T47D (cell line): Measurements from ENCODE around the gene ZFPL1.

Experiments used
- DNase-seq, 2 experiments: peaks; one replicate each; pipeline versions ENCODE4 v3.0.0 to v3.0.0-alpha.2; 2011 to 2012; ENCODE audit warnings: low read depth in 1 of 2, low spot score in 1 of 2
- JUND ChIP-seq: IDR thresholded peaks from 2 replicates; pipeline ENCODE4 v1.6.1; 2012; ENCODE audit warnings: low read depth
- in situ Hi-C: cut with HindIII; loops from 2 replicates; pipeline ENCODE4 v1.10.0; 2016; ENCODE audit warnings: low sequenced_read_pairs, low pct_unique_long_range_greater_than_20kb

ZFPL1 gene

DNA sequence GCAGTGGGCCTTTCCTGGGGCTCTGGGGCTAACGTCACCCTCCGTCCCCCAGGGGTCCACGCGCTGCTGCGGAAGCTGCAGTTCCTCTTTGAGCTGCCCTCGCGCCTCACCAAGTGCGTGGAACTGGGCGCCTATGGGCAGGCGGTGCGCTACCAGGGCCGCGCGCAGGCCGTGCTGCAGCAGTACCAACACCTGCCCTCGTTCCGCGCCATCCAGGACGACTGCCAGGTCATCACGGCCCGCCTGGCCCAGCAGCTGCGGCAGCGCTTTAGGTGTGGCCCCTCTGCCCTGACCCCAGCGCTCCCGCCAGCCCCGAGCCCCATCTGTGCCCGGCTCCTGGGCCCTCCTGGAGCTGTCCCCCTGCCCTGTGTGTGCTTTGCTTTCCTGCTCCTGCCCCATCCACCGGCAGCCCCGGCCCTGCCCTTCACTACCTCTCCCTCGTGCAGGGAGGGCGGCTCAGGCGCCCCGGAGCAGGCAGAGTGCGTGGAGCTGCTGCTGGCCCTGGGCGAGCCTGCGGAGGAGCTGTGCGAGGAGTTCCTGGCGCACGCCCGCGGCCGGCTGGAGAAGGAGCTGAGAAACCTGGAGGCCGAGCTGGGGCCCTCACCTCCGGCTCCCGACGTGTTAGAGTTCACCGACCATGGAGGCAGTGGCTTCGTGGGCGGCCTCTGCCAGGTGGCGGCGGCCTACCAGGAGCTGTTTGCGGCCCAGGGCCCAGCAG is 23.9 kb downstream of the ZFPL1 start:
- no peak for DNase-seq
- TF ChIP-seq JUND, result no peak
- in situ Hi-C loops, result no loop called here

DNA sequence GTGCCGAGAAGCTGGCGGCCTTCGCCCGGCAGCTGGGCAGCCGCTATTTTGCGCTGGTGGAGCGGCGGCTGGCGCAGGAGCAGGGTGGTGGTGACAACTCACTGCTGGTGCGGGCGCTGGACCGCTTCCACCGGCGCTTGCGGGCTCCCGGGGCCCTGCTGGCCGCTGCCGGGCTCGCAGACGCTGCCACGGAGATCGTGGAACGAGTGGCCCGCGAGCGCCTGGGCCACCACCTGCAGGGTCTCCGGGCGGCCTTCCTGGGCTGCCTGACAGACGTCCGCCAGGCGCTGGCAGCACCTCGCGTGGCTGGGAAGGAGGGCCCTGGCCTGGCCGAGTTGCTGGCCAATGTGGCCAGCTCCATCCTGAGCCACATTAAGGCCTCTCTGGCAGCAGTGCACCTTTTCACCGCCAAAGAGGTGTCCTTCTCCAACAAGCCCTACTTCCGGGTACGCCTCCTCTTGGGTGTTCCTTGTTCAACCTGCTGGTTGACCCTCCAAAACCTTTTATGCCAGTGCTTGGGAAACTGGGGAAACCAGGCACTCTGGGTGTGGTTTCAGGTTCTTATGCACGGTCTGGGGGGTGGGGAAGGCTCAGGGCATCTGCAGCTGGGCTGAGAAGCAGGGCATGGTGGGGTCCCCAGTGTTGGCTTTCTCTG is 24.6 kb downstream of the ZFPL1 start:
- in situ Hi-C loops, result no loop called here
- TF ChIP-seq JUND, result no peak
- peak; percentile 81 to 98 for DNase-seq

DNA sequence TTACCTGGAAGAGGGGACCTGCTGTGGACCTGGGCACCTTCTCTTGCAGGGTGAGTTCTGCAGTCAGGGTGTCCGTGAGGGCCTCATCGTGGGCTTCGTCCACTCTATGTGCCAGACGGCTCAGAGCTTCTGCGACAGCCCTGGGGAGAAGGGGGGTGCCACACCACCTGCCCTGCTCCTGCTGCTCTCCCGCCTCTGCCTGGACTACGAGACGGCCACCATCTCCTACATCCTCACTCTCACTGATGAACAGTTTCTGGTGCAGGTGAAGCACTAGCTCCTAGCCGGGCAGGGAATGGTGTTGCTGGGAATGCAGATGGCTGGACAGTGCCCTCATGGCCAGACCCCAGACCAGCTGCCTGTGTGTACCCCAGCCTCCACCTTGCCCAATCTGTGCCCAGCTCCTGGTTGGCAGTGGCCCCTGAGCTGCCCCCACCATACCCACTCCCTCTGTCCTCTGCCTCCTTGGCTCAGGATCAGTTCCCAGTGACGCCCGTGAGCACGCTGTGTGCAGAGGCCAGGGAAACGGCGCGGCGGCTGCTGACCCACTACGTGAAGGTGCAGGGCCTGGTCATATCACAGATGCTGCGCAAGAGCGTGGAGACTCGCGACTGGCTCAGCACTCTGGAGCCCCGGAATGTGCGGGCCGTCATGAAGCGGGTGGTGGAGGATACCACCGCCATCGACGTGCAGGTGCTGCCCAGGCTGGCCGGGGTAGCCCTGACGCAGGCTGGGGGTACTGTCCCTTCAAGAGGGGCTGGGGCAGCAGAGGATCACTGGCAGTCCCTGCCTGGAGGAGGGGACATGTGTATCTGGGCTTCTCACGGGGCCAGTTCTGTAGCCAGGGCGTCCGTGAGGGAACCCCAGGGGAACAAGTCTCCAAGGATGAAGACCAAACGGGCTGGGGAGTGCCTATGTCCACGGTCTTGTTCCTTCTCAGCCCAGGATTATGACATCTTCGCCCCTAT is 25.5 kb downstream of the ZFPL1 start:
- no peak for TF ChIP-seq JUND
- in situ Hi-C loops, result no loop called here
- DNase-seq, result no peak

DNA sequence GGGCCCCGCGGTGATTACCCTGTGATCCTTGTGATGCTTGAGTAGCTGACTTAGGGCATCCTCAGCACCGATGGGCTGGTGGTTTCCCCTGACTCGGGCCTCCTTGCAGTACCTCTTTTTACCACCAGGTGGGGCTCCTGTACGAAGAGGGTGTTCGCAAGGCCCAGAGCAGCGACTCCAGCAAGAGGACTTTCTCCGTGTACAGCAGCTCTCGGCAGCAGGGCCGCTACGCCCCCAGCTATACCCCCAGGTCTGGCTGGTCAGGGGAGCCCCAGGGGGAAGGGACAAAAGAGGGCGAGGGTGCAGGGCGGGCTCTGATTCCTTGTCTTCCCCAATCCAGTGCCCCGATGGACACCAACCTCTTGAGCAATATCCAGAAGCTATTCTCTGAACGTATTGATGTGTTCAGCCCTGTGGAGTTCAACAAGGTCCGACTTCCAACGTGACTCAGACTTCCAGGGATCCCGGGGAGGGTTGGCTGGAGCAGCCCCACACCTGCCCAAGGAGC is 26.4 kb downstream of the ZFPL1 start:
- TF ChIP-seq JUND, result no peak
- in situ Hi-C loops, result no loop called here
- peak; percentile 89 to 91 for DNase-seq

DNA sequence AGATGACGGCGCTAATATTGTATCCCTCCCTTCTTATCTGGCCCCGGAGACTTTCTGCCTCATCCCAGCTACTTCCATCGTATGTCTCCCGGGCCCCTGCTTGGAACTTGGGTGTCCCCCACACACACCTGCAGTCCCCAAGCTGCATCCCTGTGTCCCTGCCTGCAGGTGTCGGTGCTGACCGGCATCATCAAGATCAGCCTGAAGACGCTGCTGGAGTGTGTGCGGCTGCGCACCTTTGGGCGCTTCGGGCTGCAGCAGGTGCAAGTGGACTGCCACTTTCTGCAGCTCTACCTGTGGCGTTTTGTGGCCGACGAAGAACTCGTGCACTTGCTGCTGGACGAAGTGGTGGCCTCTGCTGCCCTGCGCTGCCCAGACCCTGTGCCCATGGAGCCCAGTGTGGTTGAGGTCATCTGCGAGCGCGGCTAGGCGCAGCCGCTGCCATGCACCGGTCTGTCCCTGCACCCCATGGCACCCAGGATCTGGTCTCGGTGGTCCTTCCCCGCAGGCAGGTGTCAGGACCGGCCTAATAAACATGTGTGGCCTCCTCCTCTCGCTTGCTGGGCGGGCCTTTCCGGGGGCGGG is 27.2 kb downstream of the ZFPL1 start:
- in situ Hi-C loops, result no loop called here
- no peak for DNase-seq
- TF ChIP-seq JUND, result no peak

DNA sequence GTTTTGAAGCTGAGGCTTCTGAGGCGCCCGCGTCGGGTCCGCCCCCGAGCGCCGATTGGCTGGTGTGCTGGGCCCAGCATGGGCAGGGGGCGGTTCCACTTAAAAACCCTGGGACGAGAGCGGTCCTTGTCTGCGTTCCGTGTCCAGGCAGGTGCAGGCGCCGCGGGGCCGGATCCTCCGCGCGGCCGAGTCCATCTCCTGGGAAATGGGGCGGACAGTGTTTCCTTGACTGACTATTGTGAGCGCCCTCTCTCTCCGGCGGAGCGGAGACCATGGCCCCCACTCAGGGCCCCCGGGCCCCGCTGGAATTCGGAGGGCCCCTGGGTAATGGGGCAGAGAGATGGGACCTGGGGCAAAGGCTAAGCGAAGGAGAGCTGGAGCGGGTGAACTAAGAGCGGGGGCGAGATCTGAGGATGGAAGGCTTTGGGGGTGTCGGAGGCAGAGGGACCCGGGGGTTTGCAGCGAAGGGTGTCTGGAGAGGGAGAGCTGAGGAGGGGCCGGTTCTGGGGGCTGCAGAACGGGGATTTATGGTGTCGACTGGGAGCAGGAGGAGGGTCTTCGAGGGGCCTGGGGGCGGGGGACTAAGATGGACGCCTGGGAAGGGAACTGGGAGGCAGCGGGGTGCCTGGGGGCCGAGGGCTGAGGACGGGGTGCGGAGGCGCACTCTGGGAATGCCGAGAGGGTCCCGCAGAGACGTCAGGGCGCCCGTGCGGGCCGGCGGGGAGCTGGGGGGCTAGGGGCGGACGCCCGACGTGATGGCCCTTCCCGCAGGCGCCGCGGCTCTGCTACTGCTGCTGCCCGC is 27.9 kb downstream of the ZFPL1 start, which contains the start of gene TM7SF2:
TM7SF2 (plus strand) TSS at position 129 of the 802 bp plus-strand sequence; CDS start at position 273, 144 bp downstream.
- DNase-seq, result peak; percentile 99
- TF ChIP-seq JUND, result 0 out of 2 replicates have a peak, but pooled peaks have one; percentile 14
- in situ Hi-C loops, result no loop called here

DNA sequence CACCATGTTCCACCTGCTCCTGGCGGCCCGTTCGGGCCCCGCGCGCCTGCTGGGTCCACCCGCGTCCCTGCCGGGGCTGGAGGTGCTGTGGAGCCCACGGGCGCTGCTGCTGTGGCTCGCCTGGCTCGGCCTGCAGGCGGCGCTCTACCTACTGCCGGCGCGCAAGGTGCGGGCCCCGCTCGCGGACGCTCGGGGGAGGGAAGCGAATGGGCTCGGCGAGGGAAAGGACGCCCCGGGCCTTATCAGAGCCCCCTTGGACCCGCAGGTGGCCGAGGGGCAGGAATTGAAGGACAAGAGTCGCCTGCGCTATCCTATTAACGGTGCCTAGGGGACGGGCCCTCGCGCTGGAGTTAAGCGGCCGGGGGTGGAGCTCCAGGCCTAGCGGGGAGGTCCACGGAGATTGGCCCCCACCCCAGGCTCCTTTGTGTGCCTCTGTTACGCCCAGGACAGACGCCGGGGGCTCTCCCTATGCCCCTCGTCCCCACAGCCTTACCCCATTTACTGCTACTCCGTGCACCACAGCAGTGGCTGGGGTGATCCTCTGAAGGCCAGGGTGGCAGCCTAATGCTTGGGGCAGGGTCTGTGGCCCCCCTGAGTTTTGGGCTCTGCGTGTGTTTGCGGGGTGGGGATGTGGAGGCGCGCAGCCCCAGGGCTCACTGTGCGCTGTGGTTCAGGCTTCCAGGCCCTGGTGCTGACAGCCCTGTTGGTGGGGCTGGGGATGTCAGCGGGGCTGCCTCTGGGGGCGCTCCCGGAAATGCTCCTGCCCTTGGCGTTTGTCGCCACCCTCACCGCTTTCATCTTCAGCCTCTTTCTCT is 28.7 kb downstream of the ZFPL1 start:
- peak; percentile 71 to 72 for DNase-seq
- in situ Hi-C loops, result no loop called here
- TF ChIP-seq JUND, result no peak

DNA sequence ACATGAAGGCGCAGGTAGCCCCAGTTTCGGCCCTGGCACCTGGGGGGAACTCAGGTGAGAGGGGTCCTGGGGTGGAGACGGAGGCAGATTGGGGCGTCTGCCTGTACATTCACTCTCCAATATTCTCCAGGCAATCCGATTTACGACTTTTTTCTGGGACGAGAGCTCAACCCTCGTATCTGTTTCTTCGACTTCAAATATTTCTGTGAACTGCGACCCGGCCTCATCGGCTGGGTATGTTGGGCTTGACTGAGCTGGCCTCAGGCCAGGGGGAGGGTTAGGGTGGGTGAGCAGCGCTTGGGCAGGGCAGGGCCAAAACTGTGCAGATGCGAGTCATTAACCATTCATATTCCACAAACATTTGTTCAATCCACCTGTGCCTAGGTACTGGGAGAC is 29.3 kb downstream of the ZFPL1 start:
- no peak for DNase-seq
- in situ Hi-C loops, result no loop called here
- TF ChIP-seq JUND, result no peak

DNA sequence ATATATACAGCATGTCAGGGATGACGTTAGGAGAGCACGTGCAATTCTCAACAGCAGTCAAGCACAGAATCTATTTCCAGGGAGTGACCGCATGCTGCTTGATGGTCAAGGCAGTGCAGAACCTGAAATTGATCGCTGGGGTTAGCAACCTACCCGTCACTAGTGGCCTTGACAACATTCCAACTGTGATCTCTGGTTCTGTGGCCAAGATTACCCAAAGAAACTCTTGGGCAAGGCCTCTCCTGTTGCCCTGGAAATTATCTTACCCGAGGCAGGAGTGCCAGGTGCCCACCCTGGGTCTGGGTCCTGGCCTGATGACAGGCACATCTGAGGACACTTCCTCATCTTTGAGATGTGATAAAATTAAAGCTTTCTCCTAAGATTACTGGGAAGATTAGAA is 29.8 kb downstream of the ZFPL1 start:
- no peak for TF ChIP-seq JUND
- in situ Hi-C loops, result no loop called here
- DNase-seq, result no peak

DNA sequence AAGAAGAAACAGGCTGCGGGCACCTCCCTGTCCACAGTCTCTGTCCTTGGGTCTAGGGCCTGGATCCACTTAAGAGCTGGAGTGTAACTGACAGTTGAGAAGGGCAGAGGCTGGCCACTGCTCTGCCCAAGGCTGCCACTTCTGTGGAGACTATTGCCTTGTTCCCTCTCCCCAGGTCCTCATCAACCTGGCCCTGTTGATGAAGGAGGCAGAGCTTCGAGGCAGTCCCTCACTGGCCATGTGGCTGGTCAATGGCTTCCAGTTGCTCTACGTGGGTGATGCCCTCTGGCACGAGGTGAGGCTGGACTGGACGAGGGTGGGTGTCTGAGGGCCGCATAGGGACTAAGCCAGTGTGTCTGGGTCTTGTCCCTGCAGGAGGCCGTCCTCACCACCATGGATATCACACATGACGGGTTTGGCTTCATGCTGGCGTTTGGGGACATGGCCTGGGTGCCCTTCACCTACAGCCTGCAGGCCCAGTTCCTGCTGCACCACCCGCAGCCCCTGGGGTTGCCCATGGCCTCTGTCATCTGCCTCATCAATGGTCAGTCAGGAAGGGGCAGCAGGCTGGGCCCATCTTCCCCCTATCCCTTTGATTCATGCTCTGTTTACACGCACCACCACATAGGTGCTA is 30.6 kb downstream of the ZFPL1 start:
- no peak for DNase-seq
- no peak for TF ChIP-seq JUND
- in situ Hi-C loops, result no loop called here
